ENCODE data around the gene CLPTM1.
A peak's percentile ranks its signal among the peaks of the same experiment; 100 is the strongest.
"Not testable (repeated sequence)": the region's sequence is repeated elsewhere in the genome, so short reads cannot be mapped to it uniquely, and the experiment has no call there.

CLPTM1 gene

DNA sequence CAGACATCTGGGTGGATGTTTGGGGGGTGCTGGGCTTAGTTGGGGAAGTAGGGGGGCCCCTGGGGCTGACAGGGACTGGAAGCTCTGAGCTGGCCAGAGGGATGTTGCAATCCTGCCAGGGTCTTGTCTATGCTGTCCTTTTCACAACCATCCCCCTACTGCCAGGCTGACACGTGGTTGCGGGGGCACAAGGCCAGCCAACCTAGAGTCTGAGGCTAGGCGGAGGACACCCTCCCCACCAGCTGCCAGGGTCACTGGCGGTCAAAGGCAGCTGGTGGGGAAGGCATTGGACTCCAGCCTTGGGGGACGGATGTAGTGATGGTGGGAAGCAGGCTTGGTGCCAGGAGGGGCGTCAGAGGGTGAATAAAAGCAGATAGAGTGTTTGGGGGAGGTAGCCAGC lies 42.3 kb upstream of the CLPTM1 start:
- no peak overlapping the region for H3K4me3 ChIP-seq (ENCODE audit: control insufficient read depth, low read depth, low read length)
- DNase-seq (ENCODE audit: low read depth) = no peak
- TF ChIP-seq, protein P1, sequence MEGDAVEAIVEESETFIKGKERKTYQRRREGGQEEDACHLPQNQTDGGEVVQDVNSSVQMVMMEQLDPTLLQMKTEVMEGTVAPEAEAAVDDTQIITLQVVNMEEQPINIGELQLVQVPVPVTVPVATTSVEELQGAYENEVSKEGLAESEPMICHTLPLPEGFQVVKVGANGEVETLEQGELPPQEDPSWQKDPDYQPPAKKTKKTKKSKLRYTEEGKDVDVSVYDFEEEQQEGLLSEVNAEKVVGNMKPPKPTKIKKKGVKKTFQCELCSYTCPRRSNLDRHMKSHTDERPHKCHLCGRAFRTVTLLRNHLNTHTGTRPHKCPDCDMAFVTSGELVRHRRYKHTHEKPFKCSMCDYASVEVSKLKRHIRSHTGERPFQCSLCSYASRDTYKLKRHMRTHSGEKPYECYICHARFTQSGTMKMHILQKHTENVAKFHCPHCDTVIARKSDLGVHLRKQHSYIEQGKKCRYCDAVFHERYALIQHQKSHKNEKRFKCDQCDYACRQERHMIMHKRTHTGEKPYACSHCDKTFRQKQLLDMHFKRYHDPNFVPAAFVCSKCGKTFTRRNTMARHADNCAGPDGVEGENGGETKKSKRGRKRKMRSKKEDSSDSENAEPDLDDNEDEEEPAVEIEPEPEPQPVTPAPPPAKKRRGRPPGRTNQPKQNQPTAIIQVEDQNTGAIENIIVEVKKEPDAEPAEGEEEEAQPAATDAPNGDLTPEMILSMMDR (IDR thresholded peaks at IDR 0.05; ENCODE audit: control insufficient read depth, insufficient read depth, low read depth, low read length, missing control alignments) = no peak

DNA sequence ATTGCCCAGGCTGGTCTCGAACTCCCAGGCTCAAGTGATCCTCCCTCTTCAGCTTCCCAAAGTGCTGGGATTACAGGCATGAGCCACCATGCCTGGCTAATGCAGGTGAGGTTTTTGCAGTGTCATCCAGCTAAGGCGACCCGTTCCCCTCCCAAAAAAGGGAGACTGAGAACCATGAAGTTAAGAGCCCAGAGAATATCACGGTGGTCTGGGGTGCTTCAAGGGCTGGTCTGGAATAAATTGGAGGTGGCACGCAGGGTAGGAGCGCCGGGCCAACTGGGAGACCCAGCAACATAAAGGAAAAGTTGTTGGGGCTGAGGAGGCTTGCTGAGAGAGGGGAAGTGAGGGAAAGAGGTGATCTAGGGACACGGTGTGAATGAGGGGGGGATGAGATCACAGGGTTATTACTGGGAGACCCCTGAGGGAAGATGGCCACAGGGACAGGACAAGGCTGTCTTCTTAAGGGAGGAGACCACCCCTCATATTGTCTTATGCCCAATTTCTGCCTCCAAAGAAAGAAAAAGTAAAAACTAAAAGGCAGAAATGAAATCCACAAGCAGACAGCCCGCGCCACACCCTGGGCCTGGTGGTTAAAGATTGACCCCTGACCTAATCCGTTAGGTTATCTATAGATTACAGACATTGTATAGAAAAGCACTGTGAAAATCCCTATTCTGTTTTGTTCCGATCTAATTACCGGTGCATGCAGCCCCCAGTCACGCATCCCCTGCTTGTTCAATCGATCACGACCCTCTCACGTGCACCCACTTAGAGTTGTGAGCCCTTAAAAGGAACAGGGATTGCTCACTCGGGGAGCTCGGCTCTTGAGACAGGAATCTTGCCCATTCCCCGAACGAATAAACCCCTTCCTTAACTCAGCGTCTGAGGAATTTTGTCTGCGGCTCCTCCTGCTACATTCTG lies 41.4 kb upstream of the CLPTM1 start:
- not testable (repeated sequence) for DNase-seq (ENCODE audit: low read depth); H3K4me3 ChIP-seq (ENCODE audit: control insufficient read depth, low read depth, low read length)

DNA sequence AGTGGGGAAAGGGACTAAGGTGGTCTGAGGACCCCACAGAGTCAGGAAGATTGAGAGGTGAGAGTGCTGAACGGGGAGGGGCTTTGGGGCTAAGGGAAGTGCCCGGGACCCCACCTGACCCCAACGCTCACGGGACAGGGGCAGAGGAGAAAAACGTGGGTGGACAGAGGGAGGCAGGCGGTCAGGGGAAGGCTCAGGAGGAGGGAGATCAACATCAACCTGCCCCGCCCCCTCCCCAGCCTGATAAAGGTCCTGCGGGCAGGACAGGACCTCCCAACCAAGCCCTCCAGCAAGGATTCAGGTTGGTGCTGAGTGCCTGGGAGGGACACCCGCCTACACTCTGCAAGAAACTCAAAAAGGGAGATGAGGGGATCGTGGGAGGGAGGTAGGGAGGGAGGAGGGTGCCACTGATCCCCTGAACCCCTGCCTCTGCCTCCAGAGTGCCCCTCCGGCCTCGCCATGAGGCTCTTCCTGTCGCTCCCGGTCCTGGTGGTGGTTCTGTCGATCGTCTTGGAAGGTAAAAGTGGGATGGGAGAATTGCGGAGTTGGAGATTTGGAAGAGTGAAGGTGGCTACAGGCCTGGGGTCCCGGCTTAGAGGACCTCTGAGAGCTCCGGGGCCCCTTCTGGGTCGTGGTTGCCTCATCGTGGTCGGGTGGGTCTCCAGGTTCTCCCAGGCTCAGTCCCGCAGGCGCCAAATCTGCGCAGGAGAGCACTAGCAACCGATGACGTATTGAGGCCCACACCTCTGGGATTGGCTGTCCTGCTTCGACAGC lies 40.6 kb upstream of the CLPTM1 start, which contains the start of gene APOC1:
APOC1 (plus strand) TSS at position 176 of the 774 bp plus-strand sequence; CDS start at position 460, 284 bp downstream.
- DNase-seq (ENCODE audit: low read depth) = peak; percentile 18
- peak within 1 kb of the TSS; percentile 43 for H3K4me3 ChIP-seq (ENCODE audit: control insufficient read depth, low read depth, low read length)

DNA sequence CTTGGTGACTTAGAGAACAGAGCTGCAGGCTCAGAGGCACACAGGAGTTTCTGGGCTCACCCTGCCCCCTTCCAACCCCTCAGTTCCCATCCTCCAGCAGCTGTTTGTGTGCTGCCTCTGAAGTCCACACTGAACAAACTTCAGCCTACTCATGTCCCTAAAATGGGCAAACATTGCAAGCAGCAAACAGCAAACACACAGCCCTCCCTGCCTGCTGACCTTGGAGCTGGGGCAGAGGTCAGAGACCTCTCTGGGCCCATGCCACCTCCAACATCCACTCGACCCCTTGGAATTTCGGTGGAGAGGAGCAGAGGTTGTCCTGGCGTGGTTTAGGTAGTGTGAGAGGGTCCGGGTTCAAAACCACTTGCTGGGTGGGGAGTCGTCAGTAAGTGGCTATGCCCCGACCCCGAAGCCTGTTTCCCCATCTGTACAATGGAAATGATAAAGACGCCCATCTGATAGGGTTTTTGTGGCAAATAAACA lies 30.9 kb upstream of the CLPTM1 start:
- TF ChIP-seq, protein P1 (IDR thresholded peaks at IDR 0.05; ENCODE audit: control insufficient read depth, insufficient read depth, low read depth, low read length, missing control alignments) = no peak
- no peak for DNase-seq (ENCODE audit: low read depth)
- no peak overlapping the region for H3K4me3 ChIP-seq (ENCODE audit: control insufficient read depth, low read depth, low read length)

DNA sequence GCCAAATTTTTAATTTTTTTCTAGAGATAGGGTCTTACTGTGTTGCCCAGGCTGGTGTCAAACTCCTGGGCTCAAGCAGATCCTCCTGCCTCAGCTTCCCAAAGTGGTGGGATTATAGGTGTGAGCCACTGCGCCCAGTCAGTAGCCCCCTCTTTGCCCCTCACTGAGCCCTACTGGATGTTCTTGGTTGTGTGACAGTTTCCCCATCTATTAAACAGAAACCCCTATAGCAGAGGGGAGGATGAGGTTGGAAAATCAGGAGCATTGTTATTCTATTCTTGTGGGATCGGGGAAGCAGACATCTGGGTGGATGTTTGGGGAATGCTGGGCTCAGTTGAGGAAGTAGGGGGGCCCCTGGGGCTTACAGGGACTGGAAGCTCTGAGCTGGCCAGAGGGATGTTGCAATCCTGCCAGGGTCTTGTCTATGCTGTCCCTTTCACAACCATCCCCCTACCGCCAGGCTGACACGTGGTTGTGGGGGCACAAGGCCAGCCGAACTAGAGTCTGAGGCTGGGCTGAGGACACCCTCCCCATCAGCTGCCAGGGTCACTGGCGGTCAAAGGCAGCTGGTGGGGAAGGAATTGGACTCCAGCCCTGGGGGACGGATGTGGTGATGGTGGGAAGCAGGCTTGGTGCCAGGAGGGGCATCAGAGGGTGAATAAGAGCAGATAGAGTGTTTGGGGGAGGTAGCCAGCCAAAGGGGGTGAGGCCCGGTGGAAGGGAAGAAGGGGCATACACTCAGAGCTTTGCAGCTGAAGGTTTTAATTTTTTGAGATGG lies 29.9 kb upstream of the CLPTM1 start:
- H3K4me3 ChIP-seq (ENCODE audit: control insufficient read depth, low read depth, low read length) = no peak overlapping the region
- peak; percentile 29 for DNase-seq (ENCODE audit: low read depth)
- TF ChIP-seq, protein P1 (IDR thresholded peaks at IDR 0.05; ENCODE audit: control insufficient read depth, insufficient read depth, low read depth, low read length, missing control alignments) = no peak

DNA sequence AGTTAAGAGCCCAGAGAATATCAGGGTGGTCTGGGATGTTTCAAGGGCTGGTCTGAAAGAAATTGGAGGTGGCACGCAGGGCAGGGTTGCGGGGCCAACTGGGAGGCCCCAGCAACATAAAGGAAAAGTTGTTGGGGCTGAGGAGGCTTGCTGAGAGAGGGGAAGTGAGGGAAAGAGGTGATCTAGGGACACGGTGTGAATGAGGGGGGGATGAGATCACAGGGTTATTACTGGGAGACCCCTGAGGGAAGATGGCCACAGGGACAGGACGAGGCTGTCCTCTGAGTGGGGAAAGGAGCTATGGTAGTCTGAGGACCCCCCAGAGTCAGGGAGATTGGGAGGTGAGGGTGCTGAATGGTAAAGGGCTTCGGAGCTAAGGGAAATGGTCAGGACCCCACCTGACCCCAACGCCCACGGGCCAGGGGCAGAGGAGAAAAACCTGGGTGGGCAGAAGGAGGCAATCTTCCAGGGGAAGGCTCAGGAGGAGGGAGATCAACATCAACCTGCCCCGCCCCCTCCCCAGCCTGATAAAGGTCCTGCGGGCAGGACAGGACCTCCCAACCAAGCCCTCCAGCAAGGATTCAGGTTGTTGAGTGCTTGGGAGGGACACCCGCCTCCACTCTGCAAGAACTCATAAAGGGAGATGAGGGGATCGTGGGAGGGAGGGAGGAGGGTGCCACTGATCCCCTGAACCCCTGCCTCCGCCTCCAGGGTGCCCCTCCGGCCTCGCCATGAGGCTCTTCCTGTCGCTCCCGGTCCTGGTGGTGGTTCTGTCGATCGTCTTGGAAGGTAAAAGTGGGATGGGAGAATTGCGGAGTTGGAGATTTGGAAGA lies 28.7 kb upstream of the CLPTM1 start:
- peak overlapping the region; percentile 25 for H3K4me3 ChIP-seq (ENCODE audit: control insufficient read depth, low read depth, low read length)

DNA sequence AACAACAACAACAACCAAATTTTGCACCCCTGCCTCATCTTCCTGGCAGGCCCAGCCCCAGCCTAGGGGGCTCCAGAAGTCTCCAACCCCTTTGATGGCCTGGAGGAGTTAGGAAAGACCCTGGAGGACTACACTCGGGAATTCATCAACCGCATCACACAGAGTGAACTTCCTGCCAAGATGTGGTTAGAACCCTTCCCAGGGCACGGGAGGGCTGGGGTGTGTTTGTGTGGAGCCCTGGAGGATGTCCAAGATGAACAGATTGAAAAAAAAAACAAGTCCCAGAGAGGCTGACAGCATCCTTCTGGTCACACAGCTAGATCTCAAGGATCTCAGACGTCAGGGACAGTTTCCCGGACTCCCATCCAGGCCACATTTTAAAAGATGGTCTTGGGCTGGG lies 27.4 kb upstream of the CLPTM1 start:
- no peak for DNase-seq (ENCODE audit: low read depth)
- TF ChIP-seq, protein P1 (IDR thresholded peaks at IDR 0.05; ENCODE audit: control insufficient read depth, insufficient read depth, low read depth, low read length, missing control alignments) = no peak
- H3K4me3 ChIP-seq (ENCODE audit: control insufficient read depth, low read depth, low read length) = no peak overlapping the region

More for the DNA sequence above, 28.7 kb upstream of the CLPTM1 start:
- DNase-seq (ENCODE audit: low read depth) = not testable (repeated sequence)
